HG03039 (cell line): ENCODE data around the gene ZDHHC8.

Experiments used
- ATAC-seq: cut with Tn5 transposase; IDR thresholded peaks from one replicate; pipeline ENCODE4 v1.9.1; 2021; ENCODE audit warnings: mild to moderate bottlenecking, moderate library complexity; ENCODE audit not compliant: unreplicated experiment

Gene ZDHHC8

GRCh38 chr22:20177217-20177911 lies 45.8 kb downstream of the ZDHHC8 start:
- ATAC-seq, result no peak

GRCh38 chr22:20178075-20178914 lies 46.7 kb downstream of the ZDHHC8 start:
- no peak for ATAC-seq

- no peak for ATAC-seq
Observed at GRCh38 chr22:20178915-20179227, 47.3 kb downstream of the ZDHHC8 start.

- no peak for ATAC-seq
Observed at GRCh38 chr22:20179455-20180244, 48.0 kb downstream of the ZDHHC8 start.

GRCh38 chr22:20180245-20180630 lies 48.6 kb downstream of the ZDHHC8 start:
- ATAC-seq, result no peak

GRCh38 chr22:20180640-20181039 lies 49.0 kb downstream of the ZDHHC8 start:
- ATAC-seq, result no peak

- no peak for ATAC-seq
Observed at GRCh38 chr22:20181194-20181883, 49.7 kb downstream of the ZDHHC8 start.

- ATAC-seq, result no peak
Observed at GRCh38 chr22:20181884-20182236, 50.3 kb downstream of the ZDHHC8 start.

GRCh38 chr22:20182365-20182764 lies 50.8 kb downstream of the ZDHHC8 start:
- ATAC-seq, result no peak

- ATAC-seq, result no peak
Observed at GRCh38 chr22:20183101-20183500, 51.5 kb downstream of the ZDHHC8 start.

- no peak for ATAC-seq
Observed at GRCh38 chr22:20183823-20184222, 52.2 kb downstream of the ZDHHC8 start.

- no peak for ATAC-seq
Observed at GRCh38 chr22:20184501-20185165, 53.0 kb downstream of the ZDHHC8 start.

- no peak for ATAC-seq
Observed at GRCh38 chr22:20185750-20186149, 54.1 kb downstream of the ZDHHC8 start.

- ATAC-seq, result no peak
Observed at GRCh38 chr22:20186183-20186870, 54.7 kb downstream of the ZDHHC8 start.

GRCh38 chr22:20186871-20187546 lies 55.4 kb downstream of the ZDHHC8 start:
- no peak for ATAC-seq

- ATAC-seq, result no peak
Observed at GRCh38 chr22:20187777-20188566, 56.4 kb downstream of the ZDHHC8 start.

GRCh38 chr22:20188567-20188877 lies 56.9 kb downstream of the ZDHHC8 start:
- no peak for ATAC-seq

- no peak for ATAC-seq
Observed at GRCh38 chr22:20191000-20191515, 59.5 kb downstream of the ZDHHC8 start.

GRCh38 chr22:20191803-20192202 lies 60.2 kb downstream of the ZDHHC8 start:
- ATAC-seq, result no peak
